ENCODE data around the gene CLPX.
"Not testable (repeated sequence)": the region's sequence is repeated elsewhere in the genome, so short reads cannot be mapped to it uniquely, and the experiment has no call there.

CLPX gene

DNA sequence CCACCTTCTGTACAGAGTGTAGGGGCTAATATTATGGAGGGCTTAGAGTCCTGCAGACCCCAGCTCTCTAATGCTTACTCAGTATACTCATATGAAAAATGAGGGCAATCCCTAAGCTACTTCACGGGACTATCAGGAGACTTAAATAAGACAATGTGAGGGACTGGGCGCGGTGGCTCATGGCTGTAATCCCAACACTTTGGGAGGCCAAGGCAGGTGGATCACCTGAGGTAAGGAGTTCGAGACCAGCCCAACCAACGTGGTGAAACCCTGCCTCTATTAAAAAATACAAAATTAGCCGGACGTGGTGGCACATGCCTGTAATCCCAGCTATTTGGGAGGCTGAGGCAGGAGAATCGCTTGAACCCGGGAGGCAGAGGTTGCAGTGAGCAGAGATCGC, 85.3 kb downstream of the CLPX start:
- not testable (repeated sequence) for DNase-seq

GRCh38 chr15:65099336-65099735, 85.8 kb downstream of the CLPX start:
- DNase-seq: no peak

All from NCI-H69 (cell line).